ENCODE results near the gene COLEC11. TPM values are rescaled to one million over a fixed set of nuclear protein-coding genes. Genes with fewer than 3 reads are reported as not detected.

COLEC11 gene
- total RNA-seq (2016; rRNA removed; fragmentation: Illumina TruSeq; extraction: Trizol) (2.5 and 3.0 TPM in 2 replicates), polyA plus RNA-seq (2011; rRNA removed) (1.5 and 2.6 TPM in 2 replicates), polyA minus RNA-seq (2011; rRNA and poly(A)+ RNA removed; ENCODE audit: low replicate concordance) (1.8 TPM in 1 of 2 replicates, not detected in the other), Bru-seq, nascent RNA (percentile 39 among the genes with signal in this experiment), BruChase-seq, experiment 1, labeled RNA remaining after a 6-hour chase (percentile 46 among the genes with signal in this experiment), BruChase-seq, experiment 2, labeled RNA remaining after a 2-hour chase (percentile 48 among the genes with signal in this experiment)
- total RNA-seq (2016; cell fraction: cytosol; rRNA removed; fragmentation: Illumina TruSeq; extraction: Trizol; ENCODE audit: low read depth) = 1.2 and 1.9 TPM in 2 replicates
- 2.5 and 3.0 TPM in 2 replicates for total RNA-seq (2016; cell fraction: insoluble cytoplasmic fraction; rRNA removed; fragmentation: Illumina TruSeq; extraction: Trizol)
- total RNA-seq (2016; cell fraction: membrane; rRNA removed; fragmentation: Illumina TruSeq; extraction: Trizol) = 2.2 and 2.3 TPM in 2 replicates
- total RNA-seq (2016; cell fraction: nucleus; rRNA removed; fragmentation: Illumina TruSeq; extraction: Trizol) = 2.7 and 3.4 TPM in 2 replicates
- 2.8 TPM in 2 replicates for polyA plus RNA-seq (2011; cell fraction: cytosol; rRNA removed)
- 4.0 and 4.6 TPM in 2 replicates for polyA plus RNA-seq (2011; cell fraction: nucleus; rRNA removed)
- 1.6 and 1.9 TPM in 2 replicates for polyA plus RNA-seq (2012)
- polyA plus RNA-seq (2016; cell fraction: cytosol; fragmentation: Illumina TruSeq; extraction: Trizol; ENCODE audit: low read depth) = 0.71 and 0.78 TPM in 2 replicates
- 2.0 and 3.6 TPM in 2 replicates for polyA plus RNA-seq (2016; cell fraction: insoluble cytoplasmic fraction; fragmentation: Illumina TruSeq; extraction: Trizol; ENCODE audit: low read depth)
- polyA plus RNA-seq (2016; cell fraction: membrane; fragmentation: Illumina TruSeq; extraction: Trizol; ENCODE audit: low read depth) = 1.5 TPM in 2 replicates
- polyA plus RNA-seq (2016; cell fraction: nucleus; fragmentation: Illumina TruSeq; extraction: Trizol; ENCODE audit: insufficient read depth, low read depth) = 5.0 and 5.6 TPM in 2 replicates
- polyA minus RNA-seq (2011; cell fraction: cytosol; rRNA and poly(A)+ RNA removed) = 0.69 and 1.3 TPM in 2 replicates
- polyA minus RNA-seq (2011; cell fraction: nucleus; rRNA and poly(A)+ RNA removed) = 2.6 and 2.8 TPM in 2 replicates
- long read RNA-seq, experiment 1, partial matches to known transcripts = 1 of 5 reads
- long read RNA-seq, experiment 1, other reads (novel, unspliced or antisense) = 1 of 5 reads
- long read RNA-seq, experiment 2, partial matches to known transcripts = 1 of 3 reads
- long read RNA-seq, experiment 2, other reads (novel, unspliced or antisense) = 1 of 3 reads

- Histone ChIP-seq H3K4me2 (ENCODE audit: low read depth, low read length) (no peak within 1 kb of the TSS), H3K27me3 (ENCODE audit: control insufficient read depth in 1 of 2, insufficient read depth in 2 of 2, low read length in 2 of 2) (no peaks in the 10 kb centered on the region; a peak in 1 of 5 replicates), H3K9ac (ENCODE audit: insufficient read depth, low read depth, low read length) (no peak within 1 kb of the TSS), H2AFZ (ENCODE audit: low read length) (no peak within 1 kb of the TSS), H3K4me1 (ENCODE audit: insufficient read depth, low read length) (peaks cover 24% of the 10 kb centered on the region), H3K79me2 (ENCODE audit: insufficient read depth, low read length) (no peaks in the 10 kb centered on the region), H3K36me3 (replicated peaks in 1 of 2; ENCODE audit: control insufficient read depth in 1 of 2, insufficient read depth in 2 of 2, low read length in 2 of 2) (no peaks in the 10 kb centered on the region), H4K20me1 (ENCODE audit: insufficient read depth, low read length) (no peaks in the 10 kb centered on the region), H3K27ac (ENCODE audit: extremely low read length, insufficient read depth, low read length) (no peak within 1 kb of the TSS), H3K9me3 (ENCODE audit: low read length) (no peaks in the 10 kb centered on the region), H3K4me3 (replicated peaks in 1 of 3; ENCODE audit: insufficient read depth in 1 of 3, low read depth in 2 of 3, low read length in 3 of 3) (no peak within 1 kb of the TSS)
- BruUV-seq (replicated peaks) = no TSS peak
- FAIRE-seq = no peak
- POLR2A ChIA-PET = no interaction called here
- DNase-seq (ENCODE audit: low spot score) = no peak
- intact Hi-C loops (cut with micrococcal nuclease; ENCODE audit: unreplicated experiment) (no loop called here), in situ Hi-C loops (cut with HindIII; ENCODE audit: extremely low pct_ligation_motif_present, low pct_unique_long_range_greater_than_20kb) (no loop called here)
- 88% methylated on average over 40 of the region's 40 CpGs for WGBS (ENCODE audit: low lambda C conversion rate)
- CTCF ChIA-PET (ENCODE audit: low intra/inter-chr PET ratio, low total read pairs) = no interaction called here
- ATAC-seq = no peak
- TF ChIP-seq SPEN (CRISPR knock-in tag; IDR thresholded peaks at IDR 0.05; ENCODE audit: low read depth) (no peak), ZNF414 (CRISPR knock-in tag; IDR thresholded peaks at IDR 0.05) (no peak), SP140L (CRISPR knock-in tag; IDR thresholded peaks at IDR 0.05; ENCODE audit: borderline replicate concordance) (no peak), CEBPB (IDR thresholded peaks at IDR 0.05; ENCODE audit: borderline replicate concordance, low read depth, low read length) (no peak), THAP9 (CRISPR knock-in tag; IDR thresholded peaks at IDR 0.05; ENCODE audit: borderline replicate concordance) (no peak), MTERF4 (CRISPR knock-in tag; IDR thresholded peaks at IDR 0.05) (no peak), ZFP82 (CRISPR knock-in tag; IDR thresholded peaks at IDR 0.05; ENCODE audit: borderline replicate concordance) (no peak), ISL2 (CRISPR knock-in tag; IDR thresholded peaks at IDR 0.05) (no peak)
These were observed at the start of gene COLEC11 for GRCh38 chr2:3594493-3595281. Gene COLEC11, plus strand, starts transcription at chr2:3595112. Its CDS starts 9,229 bp downstream, at chr2:3604341.
